Measurements from ENCODE around the gene HMGCLL1. TPM values are rescaled to one million over a fixed set of nuclear protein-coding genes. Genes with fewer than 3 reads are reported as not detected.

HMGCLL1 gene
- total RNA-seq, 4 donors from 2014 or later: 2.2 TPM; not detected in 3

DNA sequence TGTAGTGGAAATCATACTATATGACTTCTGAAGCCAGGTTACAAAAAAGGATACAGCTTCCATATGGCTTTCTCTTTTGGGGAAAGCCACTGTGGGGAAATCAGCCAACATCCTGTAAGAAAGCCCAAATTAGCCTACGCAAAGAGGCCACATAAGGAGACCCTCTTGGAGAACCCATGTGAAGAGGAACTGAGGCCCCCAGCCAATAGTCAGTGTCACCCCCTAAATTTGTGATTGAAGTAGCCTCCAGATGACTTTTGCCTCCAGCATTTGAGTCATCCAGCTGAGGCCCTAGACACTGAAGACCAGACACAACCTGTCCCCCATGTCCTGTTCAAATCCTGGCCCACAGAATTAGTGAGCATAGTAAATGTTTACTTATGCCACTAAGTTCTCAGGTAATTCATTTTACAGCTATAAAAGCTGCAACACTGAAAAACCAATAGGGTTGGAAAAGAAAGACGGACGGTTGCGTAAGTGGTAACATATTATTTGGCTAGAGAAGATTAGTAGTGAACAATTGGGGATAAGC, 60.4 kb downstream of the HMGCLL1 start:
- no peaks in the 10 kb centered on the region for H3K4me1 ChIP-seq
- TF ChIP-seq POLR2A (IDR thresholded peaks at IDR 0.05) (no peak), CTCF (IDR thresholded peaks at IDR 0.05) (no peak)
- no peak overlapping the region for H3K27ac ChIP-seq
- no peak overlapping the region for H3K4me3 ChIP-seq
- H3K9me3 ChIP-seq: no peaks in the 10 kb centered on the region
- H3K27me3 ChIP-seq: no peaks in the 10 kb centered on the region
- no peak for DNase-seq
- H3K36me3 ChIP-seq: no peaks in the 10 kb centered on the region

GRCh38 chr6:55516736-55517135, 62.3 kb downstream of the HMGCLL1 start:
- no peaks in the 10 kb centered on the region for H3K4me1 ChIP-seq
- TF ChIP-seq POLR2A (IDR thresholded peaks at IDR 0.05) (no peak), CTCF (IDR thresholded peaks at IDR 0.05) (no peak)
- no peaks in the 10 kb centered on the region for H3K36me3 ChIP-seq
- no peak for DNase-seq
- no peak overlapping the region for H3K4me3 ChIP-seq
- H3K27me3 ChIP-seq: no peaks in the 10 kb centered on the region
- H3K9me3 ChIP-seq: no peaks in the 10 kb centered on the region
- H3K27ac ChIP-seq: no peak overlapping the region

DNA sequence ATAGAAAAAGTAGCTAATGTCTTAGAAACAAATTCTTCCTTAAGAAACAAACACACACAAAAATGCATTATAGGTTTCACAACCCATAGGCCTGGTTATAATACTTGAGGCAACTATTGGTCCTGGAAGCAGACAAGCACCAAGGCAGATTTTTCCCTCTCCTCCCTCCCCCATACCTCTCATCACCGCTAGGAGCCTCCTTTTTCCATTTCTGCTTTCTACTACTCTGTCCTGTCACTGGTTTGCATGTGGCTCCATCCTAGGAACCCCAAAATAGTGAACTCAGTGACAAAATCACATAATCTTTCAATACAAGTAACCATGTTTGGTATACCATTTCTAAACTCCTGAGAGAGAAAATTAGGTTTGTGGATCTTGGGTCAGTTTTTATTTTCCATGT, 66.1 kb downstream of the HMGCLL1 start:
- H3K9me3 ChIP-seq: no peaks in the 10 kb centered on the region
- DNase-seq: no peak
- no peaks in the 10 kb centered on the region for H3K4me1 ChIP-seq
- no peaks in the 10 kb centered on the region for H3K36me3 ChIP-seq
- TF ChIP-seq CTCF (IDR thresholded peaks at IDR 0.05): no peak
- no peak for TF ChIP-seq POLR2A (IDR thresholded peaks at IDR 0.05)
- H3K27me3 ChIP-seq: no peaks in the 10 kb centered on the region
- no peak overlapping the region for H3K4me3 ChIP-seq
- H3K27ac ChIP-seq: no peak overlapping the region

GRCh38 chr6:55511122-55511800, 67.7 kb downstream of the HMGCLL1 start:
- no peak for DNase-seq
- Histone ChIP-seq H3K27ac (no peak overlapping the region), H3K4me3 (no peak overlapping the region), H3K36me3 (no peaks in the 10 kb centered on the region), H3K27me3 (no peaks in the 10 kb centered on the region), H3K9me3 (no peaks in the 10 kb centered on the region), H3K4me1 (no peaks in the 10 kb centered on the region)
- TF ChIP-seq POLR2A (IDR thresholded peaks at IDR 0.05): no peak
- TF ChIP-seq CTCF (IDR thresholded peaks at IDR 0.05): no peak

DNA sequence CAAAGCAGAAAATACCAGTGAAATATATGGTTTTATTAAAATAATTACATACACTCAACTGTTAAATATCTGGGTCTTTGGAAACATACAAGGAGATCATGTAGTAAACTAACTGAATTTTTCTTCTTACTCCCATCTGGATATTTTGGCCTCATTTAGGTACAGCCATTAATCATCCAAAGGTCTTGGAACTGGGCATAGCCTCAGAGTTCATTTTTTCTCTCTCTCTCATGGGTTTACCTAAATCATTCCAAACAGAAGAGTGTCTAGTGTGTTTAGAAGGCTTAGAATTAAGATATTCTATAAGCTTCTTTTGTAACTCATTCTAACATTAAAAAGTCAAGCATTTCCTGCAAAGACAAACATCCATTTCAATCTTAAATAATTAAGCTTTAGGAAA, 79.4 kb downstream of the HMGCLL1 start:
- TF ChIP-seq POLR2A (IDR thresholded peaks at IDR 0.05) (no peak), CTCF (IDR thresholded peaks at IDR 0.05) (no peak)
- DNase-seq: no peak
- Histone ChIP-seq H3K27ac (no peak overlapping the region), H3K4me3 (no peak overlapping the region), H3K4me1 (no peaks in the 10 kb centered on the region), H3K9me3 (no peaks in the 10 kb centered on the region), H3K27me3 (no peaks in the 10 kb centered on the region), H3K36me3 (no peaks in the 10 kb centered on the region)
